Measurements from ENCODE around the gene IFNA16. TPM values are rescaled to one million over a fixed set of nuclear protein-coding genes. Genes with fewer than 3 reads are reported as not detected.

Gene IFNA16
- total RNA-seq, 3 donors from 2014 or later (not counting 1 experiment from before 2014, with no cell fraction given), result not detected

- no peaks in the 10 kb centered on the region for H3K36me3 ChIP-seq (ENCODE audit: control insufficient read depth, insufficient read depth, low read length)
- no peaks in the 10 kb centered on the region for H3K4me1 ChIP-seq (ENCODE audit: control insufficient read depth, insufficient read depth, low read length)
- Mint-ChIP-seq H3K27ac (no peak overlapping the region), H3K9me3 (no peaks in the 10 kb centered on the region), H3K27me3 (ENCODE audit: low read depth in 2 of 2) (peaks cover 8 to 21% of the 10 kb centered on the region in 2 donors), H3K4me3 (no peak overlapping the region), H3K4me1 (peaks cover 5 to 6% of the 10 kb centered on the region in 2 donors), H3K36me3 (no peaks in the 10 kb centered on the region)
- H3K27me3 ChIP-seq (ENCODE audit: control insufficient read depth, insufficient read depth, low read length), result no peaks in the 10 kb centered on the region
- no peak for ATAC-seq
- no peaks in the 10 kb centered on the region for H3K9me3 ChIP-seq (ENCODE audit: control insufficient read depth, insufficient read depth, low read length)
- no peak for DNase-seq
- WGBS (ENCODE audit: insufficient coverage), result 88% methylated on average over 4 of the region's 4 CpGs
- TF ChIP-seq, protein P1, sequence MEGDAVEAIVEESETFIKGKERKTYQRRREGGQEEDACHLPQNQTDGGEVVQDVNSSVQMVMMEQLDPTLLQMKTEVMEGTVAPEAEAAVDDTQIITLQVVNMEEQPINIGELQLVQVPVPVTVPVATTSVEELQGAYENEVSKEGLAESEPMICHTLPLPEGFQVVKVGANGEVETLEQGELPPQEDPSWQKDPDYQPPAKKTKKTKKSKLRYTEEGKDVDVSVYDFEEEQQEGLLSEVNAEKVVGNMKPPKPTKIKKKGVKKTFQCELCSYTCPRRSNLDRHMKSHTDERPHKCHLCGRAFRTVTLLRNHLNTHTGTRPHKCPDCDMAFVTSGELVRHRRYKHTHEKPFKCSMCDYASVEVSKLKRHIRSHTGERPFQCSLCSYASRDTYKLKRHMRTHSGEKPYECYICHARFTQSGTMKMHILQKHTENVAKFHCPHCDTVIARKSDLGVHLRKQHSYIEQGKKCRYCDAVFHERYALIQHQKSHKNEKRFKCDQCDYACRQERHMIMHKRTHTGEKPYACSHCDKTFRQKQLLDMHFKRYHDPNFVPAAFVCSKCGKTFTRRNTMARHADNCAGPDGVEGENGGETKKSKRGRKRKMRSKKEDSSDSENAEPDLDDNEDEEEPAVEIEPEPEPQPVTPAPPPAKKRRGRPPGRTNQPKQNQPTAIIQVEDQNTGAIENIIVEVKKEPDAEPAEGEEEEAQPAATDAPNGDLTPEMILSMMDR (IDR thresholded peaks at IDR 0.05), result no peak
- no peak overlapping the region for H3K27ac ChIP-seq (ENCODE audit: low read length)
- intact Hi-C loops (cut with micrococcal nuclease), result no loop called here
- no peak overlapping the region for H3K4me3 ChIP-seq (ENCODE audit: low read length)
Measured at GRCh38 chr9:21234153-21234687, 17.1 kb upstream of the IFNA16 start.

DNA sequence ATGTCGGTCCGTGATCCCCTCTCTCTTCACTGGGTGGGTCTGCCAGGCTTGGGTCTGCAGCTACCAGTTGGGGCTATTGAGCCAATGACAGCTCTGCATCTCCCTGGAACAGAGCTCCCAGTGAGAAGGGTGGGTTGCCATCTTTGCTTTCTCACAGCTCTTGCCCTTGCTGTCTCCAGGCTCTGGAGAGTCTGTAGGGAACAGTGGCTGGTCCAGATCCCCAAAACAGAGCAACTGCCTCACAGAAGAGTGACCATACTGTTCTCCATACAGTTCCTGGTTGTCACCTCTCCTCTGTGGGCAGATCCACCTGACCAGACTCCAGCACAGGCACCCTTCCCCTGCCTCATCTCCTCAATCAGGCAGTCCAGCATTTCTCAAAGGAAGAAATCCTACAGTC, 16.1 kb upstream of the IFNA16 start:
- intact Hi-C loops (cut with micrococcal nuclease), result no loop called here
- 94% methylated on average over 2 of the region's 2 CpGs for WGBS (ENCODE audit: insufficient coverage)
- no peaks in the 10 kb centered on the region for H3K36me3 ChIP-seq (ENCODE audit: control insufficient read depth, insufficient read depth, low read length)
- no peaks in the 10 kb centered on the region for H3K9me3 Mint-ChIP-seq
- no peaks in the 10 kb centered on the region for H3K36me3 Mint-ChIP-seq
- no peaks in the 10 kb centered on the region for H3K4me1 ChIP-seq (ENCODE audit: control insufficient read depth, insufficient read depth, low read length)
- TF ChIP-seq, protein P1 (IDR thresholded peaks at IDR 0.05), result no peak
- H3K27ac Mint-ChIP-seq, result no peak overlapping the region
- H3K27me3 Mint-ChIP-seq (ENCODE audit: low read depth in 2 of 2), result peaks cover 5 to 17% of the 10 kb centered on the region in 2 donors
- H3K4me3 ChIP-seq (ENCODE audit: low read length), result no peak overlapping the region
- peaks cover 5 to 6% of the 10 kb centered on the region in 2 donors for H3K4me1 Mint-ChIP-seq
- H3K27ac ChIP-seq (ENCODE audit: low read length), result no peak overlapping the region
- no peaks in the 10 kb centered on the region for H3K27me3 ChIP-seq (ENCODE audit: control insufficient read depth, insufficient read depth, low read length)
- ATAC-seq (no peak), DNase-seq (no peak)
- H3K4me3 Mint-ChIP-seq, result no peak overlapping the region
- no peaks in the 10 kb centered on the region for H3K9me3 ChIP-seq (ENCODE audit: control insufficient read depth, insufficient read depth, low read length)

DNA sequence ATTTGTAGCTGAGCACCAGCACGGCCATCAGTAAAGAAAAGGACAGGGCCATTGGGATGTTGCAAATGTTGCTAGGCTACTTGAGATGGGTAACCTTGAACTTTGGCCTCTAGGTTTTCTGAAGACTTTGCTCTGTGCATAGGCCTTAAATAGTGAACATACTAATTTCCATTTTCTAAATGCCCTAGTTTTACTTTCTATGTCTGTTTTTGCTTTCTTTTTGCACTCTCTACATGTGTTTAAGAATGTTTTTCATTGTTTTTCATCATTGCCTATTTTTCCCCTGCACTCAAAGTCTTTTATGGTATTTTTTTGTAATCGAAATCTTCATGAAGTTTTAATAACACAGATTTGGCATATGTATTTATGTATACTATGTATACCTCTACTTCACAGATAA, 11.0 kb upstream of the IFNA16 start, which contains the start of gene IFNA17:
Gene IFNA17 (minus strand): TSS at position 101 of the 400 bp plus-strand sequence. CDS start 49 bp downstream, at position 52.
- no peaks in the 10 kb centered on the region for H3K9me3 ChIP-seq (ENCODE audit: control insufficient read depth, insufficient read depth, low read length)
- H3K4me1 Mint-ChIP-seq, result no peaks in the 10 kb centered on the region
- H3K36me3 ChIP-seq (ENCODE audit: control insufficient read depth, insufficient read depth, low read length), result no peaks in the 10 kb centered on the region
- H3K27me3 Mint-ChIP-seq (ENCODE audit: low read depth in 2 of 2), result peaks cover 5 to 16% of the 10 kb centered on the region in 2 donors
- H3K4me3 ChIP-seq (ENCODE audit: low read length), result no peak within 1 kb of the TSS
- DNase-seq (no peak), ATAC-seq (no peak)
- WGBS (ENCODE audit: insufficient coverage), result 80% methylated on average over 1 of the region's 2 CpGs
- H3K27ac Mint-ChIP-seq, result no peak within 1 kb of the TSS
- no peak within 1 kb of the TSS for H3K27ac ChIP-seq (ENCODE audit: low read length)
- H3K27me3 ChIP-seq (ENCODE audit: control insufficient read depth, insufficient read depth, low read length), result no peaks in the 10 kb centered on the region
- H3K9me3 Mint-ChIP-seq, result no peaks in the 10 kb centered on the region
- intact Hi-C loops (cut with micrococcal nuclease), result no loop called here
- H3K36me3 Mint-ChIP-seq, result no peaks in the 10 kb centered on the region
- TF ChIP-seq, protein P1 (IDR thresholded peaks at IDR 0.05), result no peak
- no peak within 1 kb of the TSS for H3K4me3 Mint-ChIP-seq
- H3K4me1 ChIP-seq (ENCODE audit: control insufficient read depth, insufficient read depth, low read length), result no peaks in the 10 kb centered on the region

Data from natural killer cell (primary cell).